Esophagus mucosa (tissue), 1 donor: ENCODE data around the gene VWA7. TPM values are rescaled to one million over a fixed set of nuclear protein-coding genes. Genes with fewer than 3 reads are reported as not detected.

Source experiments
- ATAC-seq: fragments of 200-7000 bp; cut with Tn5 transposase; one replicate; pipeline ENCODE4 v1.9.1; 2020
- total RNA-seq: library from RNA; stranded (reverse); gene quantifications from one replicate; pipeline ENCODE4 v1.2.4, GENCODE V29; 2023
- donor health status: DM: yes; HTN: yes; CAD: no.

The VWA7 gene
- total RNA-seq, 1 donor from 2014 or later = 1.6 TPM

DNA sequence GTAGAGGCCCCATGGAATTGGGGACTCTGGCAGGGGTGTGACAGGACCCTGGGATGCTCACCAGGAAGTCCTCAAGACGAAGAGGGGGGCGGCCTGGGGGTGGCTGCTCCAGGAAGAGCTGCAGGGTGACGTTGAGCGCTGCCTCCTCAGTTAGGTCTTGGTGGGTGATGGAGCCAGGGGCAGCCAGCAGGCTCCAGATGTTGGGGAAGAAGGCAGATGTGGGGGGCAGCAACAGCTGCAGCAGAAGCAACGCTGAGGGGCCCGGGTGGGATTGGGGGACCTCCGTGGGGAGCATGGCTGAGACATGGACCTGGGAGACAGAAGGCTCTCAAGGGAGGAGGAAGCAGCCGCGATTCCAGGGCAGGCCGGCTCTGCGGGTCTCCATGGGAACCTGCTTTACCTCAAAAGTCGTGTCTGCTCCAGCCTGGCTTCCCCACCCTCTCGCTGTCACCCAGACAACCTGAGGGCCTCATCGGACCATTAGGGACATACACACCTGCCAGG lies 591 bp downstream of the VWA7 start:
- peak; percentile 1 for ATAC-seq

DNA sequence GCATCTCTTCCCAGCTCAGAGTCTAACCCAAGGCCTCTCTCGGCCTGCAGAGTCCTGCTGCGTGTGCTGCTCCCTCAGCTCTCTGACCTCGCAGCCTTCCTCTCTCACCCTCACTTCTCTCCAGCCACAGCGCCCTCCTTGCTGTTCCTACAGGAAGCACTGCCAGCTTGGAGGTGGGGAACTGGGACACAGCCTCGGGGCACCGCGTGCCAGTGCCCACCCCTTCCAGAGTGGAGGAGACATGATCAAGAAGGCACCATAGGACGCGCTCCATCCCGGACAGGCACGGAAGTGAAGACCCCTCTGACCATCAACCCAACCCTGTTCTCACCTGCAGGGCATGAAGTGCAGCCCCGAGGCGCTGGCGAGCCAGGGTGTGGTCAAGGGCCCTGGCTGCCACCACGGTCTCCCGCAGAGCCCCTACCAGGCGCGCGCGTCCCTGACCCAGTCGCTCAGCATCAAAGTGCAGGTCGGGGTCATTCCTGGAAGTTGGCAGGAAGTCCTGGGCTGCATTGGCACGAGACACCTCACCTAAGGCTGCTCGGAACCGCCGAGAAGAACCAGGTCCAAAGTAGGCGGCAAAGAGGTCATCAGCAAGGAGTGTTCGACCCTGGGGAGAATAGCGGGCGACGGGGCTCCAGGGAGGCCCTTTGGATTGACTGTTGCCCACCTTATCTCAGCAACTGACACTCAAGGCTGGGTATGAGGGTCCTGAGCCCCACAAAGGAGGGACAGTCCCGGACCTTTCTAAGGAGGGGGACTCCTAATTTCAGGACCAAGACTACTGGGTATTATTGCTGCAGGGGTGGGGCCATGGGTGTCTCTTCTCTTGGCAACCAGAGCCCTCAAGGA lies 1.3 kb downstream of the VWA7 start:
- no peak for ATAC-seq

DNA sequence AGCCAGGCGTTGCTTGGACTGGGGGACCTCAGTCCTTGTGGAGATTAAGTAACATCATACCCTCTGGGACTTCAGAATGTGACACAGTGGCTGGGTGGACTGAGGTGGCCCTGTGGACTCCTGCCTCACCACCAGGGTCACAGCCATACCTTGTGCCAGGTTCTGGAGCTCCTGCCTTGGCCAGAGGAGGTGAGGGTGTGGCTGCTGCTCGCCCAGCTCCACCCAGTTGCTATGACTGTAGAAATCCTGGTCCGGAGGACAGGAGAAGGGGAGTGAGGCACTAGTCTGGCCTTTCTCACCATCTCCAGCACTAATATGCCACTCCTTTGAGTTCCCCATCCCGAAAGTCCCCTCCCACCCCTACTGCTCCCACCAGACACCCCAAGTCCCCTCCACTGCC lies 1.9 kb downstream of the VWA7 start:
- peak; percentile 67 for ATAC-seq

DNA sequence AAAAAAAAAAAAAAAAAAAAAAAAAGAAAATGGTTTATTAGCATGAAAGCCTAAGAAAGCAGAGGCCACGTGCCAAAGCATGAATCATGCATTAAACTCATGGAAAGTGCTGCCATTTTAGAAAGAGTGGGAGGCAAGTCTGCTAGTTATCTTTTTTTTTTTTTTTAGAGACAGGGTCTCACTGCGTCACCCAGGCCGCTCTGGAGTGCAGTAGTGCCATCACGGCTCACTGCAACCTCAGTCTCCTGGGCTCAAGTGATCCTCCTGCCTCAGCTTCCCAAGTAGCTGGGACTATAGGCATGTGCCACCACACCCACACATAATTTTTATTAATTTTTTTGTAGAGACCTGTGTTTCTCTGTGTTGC lies 5.2 kb downstream of the VWA7 start:
- ATAC-seq = no peak

DNA sequence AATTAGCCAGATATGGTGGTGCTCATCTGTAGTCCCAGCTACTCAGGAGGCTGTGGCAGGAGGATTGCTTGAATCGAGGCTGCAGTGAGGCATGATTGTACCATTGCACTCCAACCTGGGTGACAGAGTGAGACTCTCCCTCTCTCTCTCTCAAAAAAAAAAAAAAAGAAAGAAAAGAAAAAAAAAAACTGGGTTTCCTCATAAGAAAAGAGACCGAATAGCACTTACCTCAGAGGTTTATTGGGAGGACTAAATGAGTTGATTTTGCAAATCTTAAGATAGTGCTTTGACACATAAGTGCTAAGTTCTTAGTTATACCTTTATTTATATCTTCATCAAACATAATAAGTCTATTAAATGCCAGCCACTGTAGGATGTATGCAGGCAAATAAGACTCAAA lies 6.3 kb downstream of the VWA7 start:
- ATAC-seq = no peak

DNA sequence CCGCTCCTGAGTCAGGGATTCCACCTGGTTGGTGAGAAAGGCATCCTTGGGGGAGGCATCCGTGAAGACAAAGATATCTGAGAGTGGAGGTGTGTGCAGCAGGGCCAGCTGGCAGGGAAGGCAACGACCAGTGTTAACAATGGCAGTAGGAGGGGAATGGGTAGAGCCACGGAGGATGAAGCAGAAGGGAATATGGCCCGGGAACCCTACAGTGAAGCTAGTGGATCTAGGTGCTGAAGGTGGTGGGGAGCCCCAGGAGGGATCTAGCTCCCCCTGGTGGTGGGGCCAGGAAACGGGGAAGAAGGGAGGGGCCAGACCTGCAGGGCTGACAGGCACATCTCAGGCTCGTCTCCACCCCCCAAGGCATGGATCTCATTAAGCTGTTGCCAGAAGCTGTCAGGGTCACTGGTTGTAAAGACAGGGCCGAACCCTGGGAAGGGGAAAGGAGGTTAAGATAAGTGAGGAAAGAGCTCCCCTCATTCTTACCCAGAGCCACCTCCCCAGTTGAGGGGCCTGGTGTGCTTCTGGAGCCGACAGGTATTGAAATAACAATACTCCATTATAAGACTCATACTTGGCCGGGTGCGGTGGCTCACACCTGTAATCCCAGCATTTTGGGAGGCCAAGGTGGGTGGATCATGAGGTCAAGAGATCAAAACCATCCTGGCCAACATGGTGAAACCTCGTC lies 7.3 kb downstream of the VWA7 start:
- peak; percentile 87 for ATAC-seq

DNA sequence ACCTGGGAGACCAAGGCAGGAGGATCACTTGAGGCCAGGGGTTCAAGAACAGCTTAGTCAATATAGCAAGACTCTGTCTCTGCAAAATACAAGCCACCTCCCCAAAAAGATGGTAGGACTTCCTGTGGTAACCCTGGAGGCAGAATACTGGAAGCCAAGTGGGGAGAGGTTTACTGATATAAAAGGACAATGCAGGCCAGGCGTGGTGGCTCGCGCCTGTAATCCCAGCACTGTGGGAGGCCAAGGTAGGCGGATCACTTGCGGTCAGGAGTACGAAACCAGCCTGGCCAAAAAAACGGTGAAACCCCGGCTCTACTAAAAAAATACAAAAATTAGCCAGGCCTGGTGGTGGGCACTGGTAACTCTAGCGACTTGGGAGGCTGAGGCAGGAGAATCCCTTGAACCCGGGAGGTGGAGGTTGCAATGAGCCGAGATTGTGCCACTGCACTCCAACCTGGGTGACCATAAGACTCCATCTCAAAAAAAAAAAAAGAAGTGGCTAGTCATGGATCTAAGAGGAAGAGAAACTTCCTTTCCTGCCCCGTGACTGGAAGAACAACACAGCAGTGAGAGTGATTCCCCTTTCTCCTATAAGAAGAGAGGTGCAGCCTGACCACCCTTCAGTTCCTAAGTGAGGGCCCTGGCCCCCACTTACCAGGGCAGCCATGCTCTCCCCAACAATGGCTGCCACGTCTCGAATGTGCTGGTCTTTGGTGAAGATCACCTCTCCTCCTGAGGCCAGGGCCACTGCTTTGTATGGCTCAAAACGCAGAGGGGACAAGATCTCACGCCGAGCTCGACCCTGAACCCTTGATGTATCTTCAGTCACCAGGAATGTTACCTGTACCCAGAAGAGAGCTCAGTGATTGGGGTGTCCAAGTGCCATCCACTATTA lies 8.5 kb downstream of the VWA7 start:
- no peak for ATAC-seq

DNA sequence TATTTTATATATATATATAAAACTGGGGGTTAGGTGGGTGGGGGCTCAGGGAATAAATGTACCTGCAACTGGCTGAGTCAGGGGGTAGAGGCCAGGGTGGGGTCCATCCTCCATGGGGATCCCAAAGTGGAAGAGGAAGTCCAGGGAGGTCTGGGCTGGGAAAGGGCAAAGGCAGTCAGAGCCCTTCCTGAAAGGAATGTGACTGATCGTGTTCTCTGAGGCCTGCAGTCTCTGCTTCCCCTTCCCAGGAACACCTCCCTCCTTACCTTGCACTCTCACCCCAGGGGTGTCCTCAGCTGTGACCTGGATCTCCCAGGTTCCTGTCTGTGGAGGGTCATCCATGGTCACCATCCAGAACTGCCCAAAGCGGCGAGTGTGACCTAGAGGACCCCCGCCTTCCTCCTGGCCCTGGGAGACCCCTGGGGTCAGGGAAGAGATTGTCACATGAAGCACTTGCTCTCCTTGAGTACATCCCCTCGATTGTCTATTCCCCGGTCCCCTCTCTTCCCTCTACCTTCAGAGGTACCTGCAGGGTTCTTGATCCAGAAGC lies 10.0 kb downstream of the VWA7 start:
- ATAC-seq = no peak

DNA sequence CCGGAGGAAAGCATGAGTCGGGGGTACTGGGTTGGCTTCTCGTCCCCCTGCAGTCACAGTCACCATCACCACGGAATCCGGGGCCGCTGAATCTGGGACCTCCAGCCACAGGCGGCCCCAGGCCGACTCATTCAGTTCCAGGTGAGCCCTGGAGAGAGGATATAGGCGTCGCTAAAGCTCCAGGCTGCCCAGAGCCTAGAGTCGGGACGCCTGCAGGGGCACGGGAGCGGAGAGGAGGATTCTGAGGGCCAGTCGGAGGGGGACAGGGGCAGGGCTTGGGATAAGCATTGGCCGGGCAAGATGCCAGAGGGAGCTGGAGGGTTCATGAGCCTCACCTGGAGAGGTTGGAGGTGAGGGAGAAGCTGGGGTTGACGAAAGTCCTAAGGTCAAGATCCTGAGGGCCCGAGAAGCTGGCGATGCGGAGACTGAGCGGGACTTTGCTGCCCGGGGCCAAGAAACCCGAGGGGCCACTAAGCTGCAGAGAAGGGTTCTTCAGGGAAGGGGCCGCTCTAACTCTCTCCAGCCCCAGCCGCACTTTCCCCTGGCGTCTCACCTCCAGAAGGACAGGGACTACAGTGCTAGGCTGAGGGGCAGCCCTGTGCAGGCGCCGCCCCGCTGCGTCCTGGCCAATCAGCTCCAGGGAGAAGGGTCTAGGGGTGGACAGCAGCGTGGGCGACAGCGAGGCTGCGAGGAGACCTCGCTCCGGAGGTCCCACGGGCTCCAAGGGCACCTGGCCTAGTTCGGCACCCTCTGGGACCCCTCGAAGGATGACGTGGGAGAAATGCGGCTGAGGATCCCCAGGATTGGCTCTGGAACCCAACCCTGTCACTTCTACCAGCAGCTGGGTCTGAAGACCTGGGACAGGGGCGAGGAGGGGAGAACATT lies 11.0 kb downstream of the VWA7 start:
- ATAC-seq = no peak

DNA sequence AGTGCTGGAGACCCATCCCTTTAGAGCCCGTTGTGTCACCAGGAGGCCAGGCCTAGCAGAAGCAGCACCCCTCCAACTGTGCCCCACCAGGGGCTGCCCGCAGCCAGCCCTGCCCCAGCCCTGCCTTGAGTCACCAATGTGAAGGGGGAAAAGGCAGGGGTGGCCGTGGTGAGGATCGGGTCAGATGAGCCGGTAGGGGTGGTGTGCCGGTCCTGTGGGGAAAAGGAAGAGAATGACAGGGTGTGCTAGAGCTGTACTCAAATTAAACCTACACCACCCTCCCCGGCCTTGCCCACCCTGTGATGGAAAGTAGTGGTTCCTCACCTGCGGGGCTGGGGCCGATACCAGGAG lies 11.6 kb downstream of the VWA7 start:
- ATAC-seq = no peak

DNA sequence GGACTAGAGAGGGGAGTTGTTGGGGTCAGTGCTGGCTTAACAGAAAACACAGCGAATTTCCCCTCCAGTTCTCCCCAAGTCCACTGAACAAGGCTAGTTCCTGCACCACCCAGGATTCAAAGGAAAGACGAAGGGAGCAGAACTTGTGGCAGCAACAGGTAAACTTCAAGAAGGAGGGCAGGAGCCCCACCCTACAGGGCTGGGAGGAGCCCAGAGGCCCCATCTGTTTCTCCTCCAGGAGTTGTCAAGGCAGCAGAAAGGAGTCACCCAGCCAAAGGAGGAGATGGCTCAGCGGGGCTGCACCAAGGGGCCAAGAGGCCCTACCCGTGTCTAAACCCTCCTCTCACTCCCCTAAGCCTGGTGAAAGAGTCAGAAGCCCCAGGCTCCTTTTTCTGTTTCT lies 12.9 kb downstream of the VWA7 start:
- no peak for ATAC-seq

DNA sequence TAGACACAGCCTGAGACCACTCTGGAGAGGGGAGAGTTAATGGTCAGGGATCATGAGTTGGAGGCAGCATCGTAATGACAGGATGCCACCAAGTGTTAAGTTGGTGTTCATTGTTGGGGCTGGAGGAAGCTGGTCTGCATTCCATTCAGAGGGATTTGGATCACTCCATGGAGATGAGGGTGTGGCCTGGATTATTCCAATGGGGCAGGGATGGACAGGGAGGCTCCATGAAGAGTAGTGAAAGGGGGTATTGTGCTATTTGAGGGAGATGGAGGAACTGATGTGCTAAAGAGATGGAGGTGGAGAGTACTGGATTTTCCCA lies 13.5 kb downstream of the VWA7 start:
- peak; percentile 45 for ATAC-seq

DNA sequence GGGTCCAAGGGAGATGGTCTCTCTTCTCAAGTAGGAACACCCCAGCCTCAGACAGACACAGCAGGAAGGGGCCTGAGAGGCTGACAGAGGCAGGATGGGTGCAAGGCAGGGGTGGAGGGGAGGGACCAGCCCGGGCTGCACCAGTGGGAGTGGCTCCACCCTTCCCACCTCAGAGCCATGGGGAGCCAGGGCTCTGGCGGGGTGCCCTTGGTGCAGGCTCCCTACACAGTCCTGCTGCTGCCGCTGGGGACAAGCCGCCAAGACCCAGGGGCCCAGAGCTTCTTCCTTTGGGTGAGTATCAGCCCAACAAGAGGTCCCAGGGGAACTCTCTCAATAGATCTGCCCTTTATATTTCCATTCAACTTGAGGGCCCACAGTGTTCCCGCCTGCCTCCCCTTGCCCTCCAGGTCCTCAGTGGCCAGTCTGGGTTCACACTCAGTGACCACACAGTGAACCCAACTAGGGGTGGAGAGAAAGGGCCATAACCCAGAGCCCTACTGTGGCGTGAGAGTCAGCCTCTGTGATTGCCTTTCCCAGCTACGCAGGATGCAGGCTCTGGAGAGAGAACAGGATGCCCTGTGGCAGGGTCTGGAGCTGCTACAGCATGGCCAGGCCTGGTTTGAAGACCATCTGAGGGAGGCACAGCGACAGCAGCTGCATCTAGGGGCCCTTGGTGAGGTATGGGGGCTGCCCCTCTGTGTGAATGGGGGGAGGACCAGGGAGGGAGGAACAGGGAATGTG lies 14.1 kb downstream of the VWA7 start:
- peak; percentile 20 for ATAC-seq

DNA sequence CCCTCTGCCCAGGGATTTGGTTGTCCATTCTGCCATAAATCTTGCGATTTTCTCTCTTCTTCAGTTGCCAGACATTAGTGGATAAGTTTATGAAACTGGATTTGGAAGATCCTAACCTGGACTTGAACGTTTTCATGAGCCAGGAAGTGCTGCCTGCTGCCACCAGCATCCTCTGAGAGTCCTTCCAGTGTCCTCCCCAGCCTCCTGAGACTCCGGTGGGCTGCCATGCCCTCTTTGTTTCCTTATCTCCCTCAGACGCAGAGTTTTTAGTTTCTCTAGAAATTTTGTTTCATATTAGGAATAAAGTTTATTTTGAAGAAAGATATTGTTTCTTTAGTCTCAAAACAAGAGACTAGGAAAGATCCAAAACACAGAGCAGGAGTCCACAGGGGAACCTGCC lies 14.8 kb downstream of the VWA7 start, which contains the start of gene SAPCD1:
TSS of gene SAPCD1 (plus strand) at position 301 of the 400 bp plus-strand sequence. CDS start 399 bp downstream, outside the sequence.
- ATAC-seq = no peak

DNA sequence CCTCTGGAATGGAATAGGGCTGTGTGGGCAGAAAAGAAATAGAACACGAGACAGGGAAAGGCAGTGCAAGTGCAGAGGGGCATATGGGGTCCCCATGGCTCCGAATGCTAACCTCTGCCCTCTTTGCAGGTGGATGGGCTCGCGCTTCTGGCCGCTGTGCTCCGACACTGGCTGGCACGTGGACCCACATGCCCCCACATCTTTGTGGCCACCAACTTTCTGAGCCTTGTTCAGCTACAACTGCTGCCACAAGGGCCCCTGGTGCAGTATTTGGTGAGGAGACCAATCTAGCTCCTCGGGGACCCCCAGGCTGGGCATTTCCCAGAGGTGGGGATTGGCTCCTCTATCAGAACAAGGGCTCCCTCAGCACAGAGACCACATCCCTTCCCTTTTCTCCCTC lies 15.8 kb downstream of the VWA7 start:
- no peak for ATAC-seq

DNA sequence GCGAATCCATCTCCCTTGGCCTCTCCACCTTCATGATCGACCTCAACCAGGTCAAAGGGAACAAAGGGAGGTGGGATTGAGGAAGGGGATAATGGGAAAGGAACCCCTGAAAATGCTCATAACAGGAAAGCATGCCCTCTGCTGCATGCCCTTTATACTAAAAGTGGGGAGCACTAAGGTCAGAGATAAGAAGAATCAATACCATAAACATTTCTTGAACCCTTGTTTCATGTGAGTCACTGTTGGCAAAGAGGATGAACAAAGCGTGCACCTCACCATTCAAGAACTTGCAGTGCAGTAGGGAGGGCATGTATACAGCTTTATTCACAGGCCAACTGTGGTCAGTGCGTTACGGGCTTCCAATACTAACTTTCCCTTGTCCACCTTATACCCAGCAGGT lies 16.3 kb downstream of the VWA7 start:
- no peak for ATAC-seq

DNA sequence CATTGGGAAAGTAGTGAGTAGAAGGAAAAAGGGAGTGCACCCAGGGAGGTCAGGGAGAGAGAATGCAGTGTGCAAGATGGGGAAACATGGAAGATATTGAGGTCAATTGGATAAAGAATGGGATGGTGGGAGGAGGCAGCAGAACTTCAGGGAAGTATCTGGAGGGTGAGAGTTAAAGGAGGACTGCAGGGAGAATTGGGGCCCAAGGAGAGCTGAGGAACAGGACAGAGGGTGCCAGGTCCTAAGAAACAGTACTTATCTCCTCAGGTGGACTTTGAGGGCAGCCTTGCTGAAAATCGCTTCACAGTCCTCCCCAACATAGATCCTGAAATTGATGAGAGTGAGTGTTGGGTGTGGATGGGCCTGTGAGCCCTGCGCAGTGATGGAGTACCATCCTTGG lies 18.8 kb downstream of the VWA7 start:
- no peak for ATAC-seq

DNA sequence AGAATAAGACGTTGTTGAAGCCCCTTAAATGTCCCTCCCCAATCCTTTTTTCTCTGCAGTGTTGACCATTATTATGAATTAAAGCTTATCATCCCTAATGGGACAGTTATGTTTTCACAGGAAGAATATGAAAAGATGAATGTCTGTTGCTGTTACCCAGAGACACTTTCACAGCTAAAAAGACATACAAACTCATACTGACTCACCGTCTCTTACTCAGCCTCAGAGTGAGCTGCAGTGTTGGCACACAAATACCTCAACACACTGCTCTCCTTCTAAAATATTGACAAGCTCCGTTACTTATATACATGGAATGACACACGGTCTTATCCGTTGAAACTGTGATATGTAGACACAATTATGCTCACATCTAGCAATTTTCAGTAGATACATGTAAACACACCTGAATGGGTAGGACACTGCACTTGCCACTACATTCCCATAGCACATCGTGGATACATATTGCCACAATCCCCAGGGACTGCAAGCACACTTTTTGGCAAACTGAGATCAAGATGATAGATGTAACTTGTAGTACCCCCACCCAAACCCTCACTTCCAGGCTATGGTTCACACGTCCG lies 24.3 kb downstream of the VWA7 start:
- ATAC-seq = peak; percentile 75

DNA sequence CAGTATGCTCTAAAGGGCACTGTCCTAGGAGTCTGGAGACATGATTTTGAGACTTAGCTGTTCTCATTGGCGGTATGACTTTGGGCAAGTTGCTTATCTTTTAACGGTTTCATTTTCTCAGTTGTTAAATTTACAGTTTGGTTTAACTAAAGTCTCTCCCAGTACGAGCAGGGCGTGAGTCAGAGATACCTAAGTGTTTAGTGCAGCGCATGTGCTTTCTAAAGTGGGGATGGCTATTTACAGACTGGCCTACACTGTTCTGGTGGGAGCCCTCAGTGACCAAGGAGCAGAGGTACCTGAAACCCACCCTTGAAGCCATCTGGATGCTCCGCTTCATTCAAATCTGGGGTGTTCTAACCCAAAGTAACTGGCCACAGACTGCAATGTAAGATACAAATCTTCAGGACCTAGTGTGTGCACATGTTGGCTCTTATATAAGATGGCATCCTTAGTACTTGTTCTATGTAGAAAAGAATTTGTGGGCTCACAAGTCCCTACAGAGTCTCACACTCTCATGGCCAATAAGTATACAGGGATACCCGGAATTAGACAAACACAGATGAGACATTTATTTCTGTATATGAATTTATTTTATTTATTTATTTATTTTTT lies 26.6 kb downstream of the VWA7 start:
- no peak for ATAC-seq
